Neural cell (in vitro differentiated cells): Measurements from ENCODE around the gene TCN2.

Experiments used
- EP300 ChIP-seq: fragments of 450-650 bp; conservative IDR thresholded peaks from 2 replicates; pipeline ENCODE4 v1.6.1; 2014; ENCODE audit warnings: antibody characterized with exemption, mild to moderate bottlenecking, moderate library complexity; ENCODE audit not compliant: poor library complexity, severe bottlenecking
- EZH2 ChIP-seq: fragments of 200-600, 300-800 bp; shearing (Covaris generic), sonication (generic); IDR thresholded peaks from 2 replicates; pipeline ENCODE4 v1.6.1; 2014; ENCODE audit warnings: antibody characterized with exemption, low read length, borderline replicate concordance, mild to moderate bottlenecking; ENCODE audit not compliant: insufficient read depth, poor library complexity, severe bottlenecking
- TAF1 ChIP-seq: IDR thresholded peaks from 2 replicates; pipeline ENCODE4 v1.6.1; 2012; ENCODE audit warnings: low read depth
- TF ChIP-seq, protein P1 (sequence below): fragments of 450-650 bp; IDR thresholded peaks from 2 replicates; pipeline ENCODE4 v1.5.1; 2014; ENCODE audit warnings: antibody characterized with exemption, mild to moderate bottlenecking, moderate library complexity; ENCODE audit not compliant: poor library complexity, severe bottlenecking

DNA sequence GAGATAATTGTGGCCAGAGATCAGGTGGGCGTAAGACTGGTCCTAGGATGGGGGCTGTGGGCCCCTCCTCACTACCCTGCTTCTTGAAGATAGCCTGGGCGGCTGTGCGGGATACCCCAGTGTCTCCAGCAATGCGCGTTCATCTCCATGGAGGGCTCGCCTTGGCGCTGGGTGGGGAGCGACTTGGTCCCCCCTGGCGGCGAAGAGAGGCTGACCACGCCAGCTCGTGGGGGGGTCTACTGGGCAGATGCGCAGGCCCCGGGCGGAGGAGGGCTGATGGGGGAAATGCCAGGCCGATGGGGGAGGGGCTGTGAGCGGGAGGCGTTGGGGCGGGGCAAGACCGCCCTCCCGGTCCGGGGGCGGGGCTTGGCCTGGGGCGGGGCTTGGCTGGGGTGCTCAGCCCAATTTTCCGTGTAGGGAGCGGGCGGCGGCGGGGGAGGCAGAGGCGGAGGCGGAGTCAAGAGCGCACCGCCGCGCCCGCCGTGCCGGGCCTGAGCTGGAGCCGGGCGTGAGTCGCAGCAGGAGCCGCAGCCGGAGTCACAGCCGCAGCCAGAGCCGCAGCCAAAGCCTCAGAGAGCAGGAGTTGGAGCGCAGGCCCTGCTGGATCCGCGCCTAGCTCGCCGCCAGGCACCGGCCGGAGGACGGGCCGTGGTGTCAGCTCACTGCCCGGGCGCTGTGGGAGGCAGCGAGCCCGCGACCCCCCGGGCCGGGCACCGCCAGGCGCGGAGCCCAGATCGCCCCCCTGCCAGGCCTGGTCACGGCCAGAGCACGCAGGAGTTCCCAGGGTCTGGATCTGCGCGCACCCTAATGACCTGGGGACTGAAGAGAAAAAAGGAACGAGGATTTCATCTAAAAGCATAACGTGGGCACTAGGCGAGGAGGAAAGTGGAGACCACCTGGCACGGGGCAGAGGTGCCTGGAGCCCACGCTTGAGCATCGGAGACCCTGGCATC, 28.6 kb downstream of the TCN2 start, which contains the start of gene SLC35E4:
- TF ChIP-seq EZH2 (no peak), TAF1 (no peak), EP300 (no peak)
- TF ChIP-seq, protein P1, sequence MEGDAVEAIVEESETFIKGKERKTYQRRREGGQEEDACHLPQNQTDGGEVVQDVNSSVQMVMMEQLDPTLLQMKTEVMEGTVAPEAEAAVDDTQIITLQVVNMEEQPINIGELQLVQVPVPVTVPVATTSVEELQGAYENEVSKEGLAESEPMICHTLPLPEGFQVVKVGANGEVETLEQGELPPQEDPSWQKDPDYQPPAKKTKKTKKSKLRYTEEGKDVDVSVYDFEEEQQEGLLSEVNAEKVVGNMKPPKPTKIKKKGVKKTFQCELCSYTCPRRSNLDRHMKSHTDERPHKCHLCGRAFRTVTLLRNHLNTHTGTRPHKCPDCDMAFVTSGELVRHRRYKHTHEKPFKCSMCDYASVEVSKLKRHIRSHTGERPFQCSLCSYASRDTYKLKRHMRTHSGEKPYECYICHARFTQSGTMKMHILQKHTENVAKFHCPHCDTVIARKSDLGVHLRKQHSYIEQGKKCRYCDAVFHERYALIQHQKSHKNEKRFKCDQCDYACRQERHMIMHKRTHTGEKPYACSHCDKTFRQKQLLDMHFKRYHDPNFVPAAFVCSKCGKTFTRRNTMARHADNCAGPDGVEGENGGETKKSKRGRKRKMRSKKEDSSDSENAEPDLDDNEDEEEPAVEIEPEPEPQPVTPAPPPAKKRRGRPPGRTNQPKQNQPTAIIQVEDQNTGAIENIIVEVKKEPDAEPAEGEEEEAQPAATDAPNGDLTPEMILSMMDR = peak; percentile 16
